HCT116 (cell line): ENCODE data around the gene GNB1L. TPM values are rescaled to one million over a fixed set of nuclear protein-coding genes. Genes with fewer than 3 reads are reported as not detected.

Experiments
- ATAC-seq: fragments of 200-7000 bp; cut with Tn5 transposase; 2 replicates; pipeline ENCODE4 v1.9.1; 2020; ENCODE audit warnings: mild to moderate bottlenecking, moderate library complexity
- BruUV-seq: library from RNA; stranded (reverse); fragments of 400-500 nt; replicated peaks from 2 replicates; lab custom pipeline; 2021; lab: Mats Ljungman, UMichigan
- CTCF ChIA-PET: fragments of 300-600 bp; sonication (Branson Sonifier 250); formaldehyde crosslinking; loops from one replicate; lab custom pipeline; 2021; ENCODE audit warnings: antibody characterized with exemption; lab: Charles Lee
- POLR2A ChIA-PET: fragments of 300-600, 350-600 bp; sonication (Branson Sonifier 250); formaldehyde crosslinking; loops from one replicate; lab custom pipeline; 2021; ENCODE audit warnings: antibody characterized with exemption; lab: Charles Lee
- RAD21 ChIA-PET, 2 experiments: fragments of 300-600 bp; sonication (Branson Sonifier 250); formaldehyde crosslinking; loops; one replicate each; lab custom pipeline; 2023; ENCODE audit warnings: low total read pairs in 2 of 2; ENCODE audit not compliant: uncharacterized antibody in 2 of 2, unreplicated experiment in 2 of 2, low non-redundant PET in 1 of 2; lab: Charles Lee
- DNase-seq: peaks from one replicate; pipeline ENCODE4 v3.0.0-alpha.2; 2010; ENCODE audit warnings: low read depth, low spot score
- H2AFZ ChIP-seq: fragments of 200-600 bp; shearing (Covaris generic), sonication (generic); 2 replicates; pipeline ENCODE4 v1.6.1; 2017; ENCODE audit warnings: low read depth, mixed run types, mixed read lengths, antibody characterized with exemption, low read length; ENCODE audit not compliant: poor library complexity, severe bottlenecking
- H3K27ac ChIP-seq: 2 replicates; pipeline ENCODE4 v1.5.1; 2012; ENCODE audit warnings: low read depth, low read length
- H3K27me3 ChIP-seq: fragments of 200-600 bp; sonication (generic); 2 replicates; pipeline ENCODE4 v1.6.1; 2016; ENCODE audit warnings: mixed run types, low read length, mixed read lengths; ENCODE audit not compliant: insufficient read depth
- H3K36me3 ChIP-seq, 2 experiments: fragments of 200-500 bp in 1 of 2; fragments of 200-600 bp in 1 of 2; sonication (Bioruptor generic) in 1 of 2; sonication (generic) in 1 of 2; 2 replicates each; pipeline versions ENCODE4 v1.5.1 to v1.6.1; 2014 to 2016; ENCODE audit warnings: low read length in 2 of 2, inconsistent platforms in 1 of 2, mixed read lengths in 1 of 2, mixed run types in 1 of 2; ENCODE audit not compliant: insufficient read depth in 2 of 2, control insufficient read depth in 1 of 2
- H3K4me1 ChIP-seq, 2 experiments: fragments of 200-600 bp in 1 of 2; sonication (generic) in 1 of 2; 2 replicates each; pipeline versions ENCODE4 v1.5.1 to v1.6.1; 2012 to 2017; ENCODE audit warnings: low read length in 2 of 2, inconsistent platforms in 1 of 2, mild to moderate bottlenecking in 1 of 2, mixed read lengths in 1 of 2, mixed run types in 1 of 2, moderate library complexity in 1 of 2; ENCODE audit not compliant: insufficient read depth in 2 of 2, control insufficient read depth in 1 of 2
- H3K4me2 ChIP-seq: fragments of 200-600 bp; sonication (generic); 2 replicates; pipeline ENCODE4 v1.6.1; 2017; ENCODE audit warnings: mixed run types, low read length, mixed read lengths
- H3K4me3 ChIP-seq, 2 experiments: fragments of 200-600 bp in 1 of 2; sonication (generic) in 1 of 2; replicated peaks in 1 of 2; 2 replicates each; pipeline ENCODE4 v1.5.1; 2011 to 2016; ENCODE audit warnings: low read length in 2 of 2, control low read depth in 1 of 2, low read depth in 1 of 2, mild to moderate bottlenecking in 1 of 2, mixed read lengths in 1 of 2, mixed run types in 1 of 2
- H3K79me2 ChIP-seq: fragments of 200-600 bp; sonication (generic); 2 replicates; pipeline ENCODE4 v1.6.1; 2017; ENCODE audit warnings: mild to moderate bottlenecking, mixed run types, low read length, moderate library complexity, mixed read lengths; ENCODE audit not compliant: insufficient read depth
- H3K9ac ChIP-seq: fragments of 200-600 bp; sonication (generic); 2 replicates; pipeline ENCODE4 v1.6.1; 2016; ENCODE audit warnings: low read length, mixed read lengths
- H3K9me2 ChIP-seq: fragments of 200-600 bp; sonication (generic), shearing (Covaris generic); 2 replicates; pipeline ENCODE4 v1.6.1; 2017; ENCODE audit warnings: mixed run types, mild to moderate bottlenecking, moderate library complexity; ENCODE audit not compliant: insufficient read depth
- H3K9me3 ChIP-seq, 2 experiments: fragments of 200-500 bp in 1 of 2; fragments of 200-600 bp in 1 of 2; sonication (Bioruptor generic) in 1 of 2; sonication (generic) in 1 of 2; 2 replicates each; pipeline ENCODE4 v1.6.1; 2014 to 2017; ENCODE audit warnings: low read length in 2 of 2, mixed read lengths in 2 of 2, inconsistent platforms in 1 of 2, low read depth in 1 of 2, mild to moderate bottlenecking in 1 of 2, mixed run types in 1 of 2, moderate library complexity in 1 of 2; ENCODE audit not compliant: control insufficient read depth in 1 of 2, insufficient read depth in 1 of 2
- H4K20me1 ChIP-seq: fragments of 200-600 bp; sonication (generic), shearing (Covaris generic); 2 replicates; pipeline ENCODE4 v1.6.1; 2017; ENCODE audit warnings: mixed run types, mild to moderate bottlenecking, moderate library complexity; ENCODE audit not compliant: insufficient read depth
- ATF3 ChIP-seq: IDR thresholded peaks from 2 replicates; pipeline ENCODE4 v1.6.1; 2012
- CTCF ChIP-seq, 3 experiments: fragments of 200-600 bp in 1 of 3; sonication (generic) in 1 of 3; IDR thresholded peaks in 2 of 3; conservative IDR thresholded peaks in 1 of 3; 2 replicates each; pipeline ENCODE4 v1.5.1; 2012 to 2017; ENCODE audit warnings: low read depth in 2 of 3, low read length in 2 of 3, antibody characterized with exemption in 1 of 3, borderline replicate concordance in 1 of 3, control low read depth in 1 of 3, mild to moderate bottlenecking in 1 of 3, mixed read lengths in 1 of 3, mixed run types in 1 of 3, moderate library complexity in 1 of 3; ENCODE audit not compliant: insufficient read depth in 1 of 3
- EGR1 ChIP-seq: IDR thresholded peaks from 2 replicates; pipeline ENCODE4 v1.6.1; 2012; ENCODE audit warnings: low read depth
- ELF1 ChIP-seq: IDR thresholded peaks from 2 replicates; pipeline ENCODE4 v1.6.1; 2012; ENCODE audit warnings: low read depth, borderline replicate concordance
- JUND ChIP-seq: IDR thresholded peaks from 2 replicates; pipeline ENCODE4 v1.6.1; 2012
- MAX ChIP-seq: IDR thresholded peaks from 2 replicates; pipeline ENCODE4 v1.6.1; 2012
- POLR2A ChIP-seq: IDR thresholded peaks from 2 replicates; pipeline ENCODE4 v1.7.0; 2011; ENCODE audit warnings: borderline replicate concordance; ENCODE audit not compliant: insufficient read depth, insufficient read length; ENCODE audit errors: extremely low read depth
- POLR2AphosphoS5 ChIP-seq: IDR thresholded peaks from 2 replicates; pipeline ENCODE4 v1.6.1; 2011; ENCODE audit warnings: mild to moderate bottlenecking, low read depth, low read length, moderate library complexity
- RAD21 ChIP-seq: IDR thresholded peaks from 2 replicates; pipeline ENCODE4 v1.6.1; 2012; ENCODE audit warnings: low read depth, mild to moderate bottlenecking
- SIN3A ChIP-seq: IDR thresholded peaks from 2 replicates; pipeline ENCODE4 v1.6.1; 2012; ENCODE audit warnings: low read depth
- SP1 ChIP-seq: IDR thresholded peaks from 2 replicates; pipeline ENCODE4 v1.6.1; 2012; ENCODE audit warnings: low read depth
- SRF ChIP-seq: IDR thresholded peaks from 2 replicates; pipeline ENCODE4 v1.6.1; 2012; ENCODE audit warnings: low read depth
- TCF7L2 ChIP-seq: IDR thresholded peaks from 2 replicates; pipeline ENCODE4 v1.7.0; 2011; ENCODE audit warnings: borderline replicate concordance, inconsistent platforms; ENCODE audit not compliant: insufficient read depth, insufficient read length; ENCODE audit errors: extremely low read depth
- YY1 ChIP-seq: IDR thresholded peaks from 2 replicates; pipeline ENCODE4 v1.6.1; 2011; ENCODE audit warnings: low read length, low read depth, moderate library complexity, mild to moderate bottlenecking; ENCODE audit not compliant: insufficient replicate concordance; ENCODE audit errors: extremely low read depth
- ZBTB33 ChIP-seq: IDR thresholded peaks from 2 replicates; pipeline ENCODE4 v1.6.1; 2011; ENCODE audit warnings: mild to moderate bottlenecking, low read length, moderate library complexity; ENCODE audit not compliant: insufficient replicate concordance; ENCODE audit errors: extremely low read depth
- ZFX ChIP-seq: fragments of 450-650 bp; IDR thresholded peaks from 2 replicates; pipeline ENCODE4 v1.6.1; 2017
- intact Hi-C: fragments of 100-400 bp; cut with micrococcal nuclease; formaldehyde crosslinking; loops from 2 replicates; pipeline ENCODE4 v1.10.0; 2022
- total RNA-seq: library from RNA; stranded (reverse); gene quantifications from one replicate; pipeline ENCODE4 v1.2.1, GENCODE V29; 2021; ENCODE audit not compliant: unreplicated experiment

The GNB1L gene
- total RNA-seq, 1 experiment from 2014 or later = 12.1 TPM

GRCh38 chr22:19866665-19867009 lies 12.0 kb upstream of the GNB1L start:
- H3K27me3 ChIP-seq = no peaks in the 10 kb centered on the region
- H3K9me2 ChIP-seq = no peaks in the 10 kb centered on the region
- TF ChIP-seq RAD21 (no peak), MAX (no peak), ZFX (no peak), JUND (no peak), TCF7L2 (no peak), ZBTB33 (no peak), SP1 (no peak), ATF3 (no peak), SIN3A (no peak), ELF1 (no peak), CTCF (IDR thresholded peaks at IDR 0.05 in 2 of 3, conservative IDR thresholded peaks at IDR 0.05 in 1 of 3; ENCODE audit: borderline replicate concordance in 1 of 3, insufficient read depth in 1 of 3, low read depth in 2 of 3, low read length in 2 of 3) (no peak), POLR2AphosphoS5 (no peak), EGR1 (no peak), YY1 (no peak), POLR2A (no peak), SRF (no peak)
- no peaks in the 10 kb centered on the region for H3K9me3 ChIP-seq
- ChIA-PET CTCF (no interaction called here), POLR2A (interaction anchor here (1.5 kb wide), 1 partner anchor 11 kb away, joined by 6 read pairs; no protein-coding TSS in a partner anchor), RAD21 (interaction anchor here in 1 of 2 experiments (0.6 kb wide), 1 partner anchor 137 kb away, joined by 3 read pairs; no protein-coding TSS in a partner anchor)
- H3K27ac ChIP-seq = no peak overlapping the region
- H3K4me1 ChIP-seq = no peaks in the 10 kb centered on the region
- H3K4me3 ChIP-seq = no peak overlapping the region
- no peak overlapping the region for H2AFZ ChIP-seq
- no peaks in the 10 kb centered on the region for H4K20me1 ChIP-seq
- no peak overlapping the region for H3K9ac ChIP-seq
- no peak for DNase-seq
- no TSS peak for BruUV-seq
- no peaks in the 10 kb centered on the region for H3K79me2 ChIP-seq
- no peaks in the 10 kb centered on the region for H3K36me3 ChIP-seq
- intact Hi-C loops = no loop called here
- ATAC-seq = no peak
- no peak overlapping the region for H3K4me2 ChIP-seq
